GM18907 (cell line): Measurements from ENCODE around the gene PEX11A.

Experiments
- ATAC-seq: cut with Tn5 transposase; IDR thresholded peaks from one replicate; pipeline ENCODE4 v1.9.1; 2021; ENCODE audit warnings: mild to moderate bottlenecking, moderate library complexity; ENCODE audit not compliant: unreplicated experiment

PEX11A gene

DNA sequence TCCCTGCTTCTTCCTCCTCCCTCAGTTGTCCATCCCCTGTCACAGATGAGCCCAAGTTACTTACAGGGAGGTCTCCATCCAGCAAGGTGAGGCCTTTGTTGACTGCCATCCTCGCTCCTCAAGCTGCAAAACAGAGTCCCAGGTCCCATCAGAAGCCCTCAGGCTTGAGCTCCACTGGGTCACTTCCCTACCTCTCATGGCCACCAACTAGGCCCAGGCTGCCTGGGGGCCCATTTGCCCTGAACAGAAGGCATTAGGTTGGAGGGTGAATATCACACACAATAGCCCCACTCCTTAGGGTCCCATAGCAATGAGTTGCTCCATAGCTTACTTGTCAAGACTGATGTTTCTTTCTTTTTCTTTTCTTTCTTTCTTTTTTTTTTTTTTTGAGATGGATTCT, 13.2 kb downstream of the PEX11A start:
- ATAC-seq: no peak

DNA sequence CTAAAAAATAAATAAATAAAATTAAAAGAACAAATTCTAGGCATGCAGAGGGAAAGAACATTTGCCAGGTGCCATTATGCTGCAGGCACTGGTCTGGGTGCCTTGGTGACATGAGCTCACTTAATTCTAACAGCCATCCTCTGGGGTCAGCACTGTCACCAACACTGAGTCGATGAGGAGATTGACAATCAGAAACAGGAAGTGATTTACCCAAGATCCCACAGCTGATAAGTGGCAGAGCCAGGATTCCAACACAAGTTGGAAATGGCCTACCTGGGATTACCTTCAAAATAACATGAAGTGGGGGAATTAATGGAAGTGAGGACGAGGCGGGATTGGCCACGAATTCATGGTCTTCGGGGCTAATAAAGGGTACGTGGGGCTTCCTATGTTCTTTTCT, 14.9 kb downstream of the PEX11A start:
- ATAC-seq: no peak

DNA sequence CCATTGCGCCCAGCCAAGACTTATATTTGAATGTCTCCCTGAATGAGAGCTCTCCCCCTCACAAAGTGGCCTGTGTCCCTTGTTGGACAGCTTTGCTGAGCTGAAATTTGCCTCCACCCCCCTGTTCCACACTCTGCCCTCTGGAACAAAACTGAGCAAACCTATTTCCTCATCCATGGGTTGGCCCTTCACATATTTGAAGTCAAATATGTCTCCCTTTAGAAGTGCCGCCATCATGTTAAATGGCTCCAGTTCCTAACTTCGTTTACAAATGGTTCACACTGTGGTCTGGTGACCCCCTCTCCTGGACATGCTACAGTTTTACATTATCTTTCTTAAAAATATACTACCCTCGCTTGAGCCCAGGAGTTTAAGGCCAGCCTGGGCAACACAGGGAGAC, 16.0 kb downstream of the PEX11A start:
- no peak for ATAC-seq

DNA sequence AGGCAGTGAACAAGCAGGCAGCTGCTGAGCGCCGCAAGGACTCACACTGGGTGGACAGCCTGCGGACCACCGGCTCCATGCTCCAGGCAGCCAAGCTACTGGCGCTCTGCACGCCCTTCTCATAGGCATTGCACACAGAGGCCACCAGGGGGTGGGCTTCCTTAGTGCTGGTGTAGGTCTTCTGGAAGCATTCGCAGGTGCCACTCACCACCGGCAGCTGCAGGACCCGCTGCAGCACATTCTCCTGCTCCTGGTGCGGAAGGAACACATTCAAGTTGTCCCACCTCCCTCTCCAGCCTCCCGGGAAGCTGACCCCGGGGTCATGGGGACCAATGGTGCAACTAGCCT, 17.4 kb downstream of the PEX11A start:
- no peak for ATAC-seq

DNA sequence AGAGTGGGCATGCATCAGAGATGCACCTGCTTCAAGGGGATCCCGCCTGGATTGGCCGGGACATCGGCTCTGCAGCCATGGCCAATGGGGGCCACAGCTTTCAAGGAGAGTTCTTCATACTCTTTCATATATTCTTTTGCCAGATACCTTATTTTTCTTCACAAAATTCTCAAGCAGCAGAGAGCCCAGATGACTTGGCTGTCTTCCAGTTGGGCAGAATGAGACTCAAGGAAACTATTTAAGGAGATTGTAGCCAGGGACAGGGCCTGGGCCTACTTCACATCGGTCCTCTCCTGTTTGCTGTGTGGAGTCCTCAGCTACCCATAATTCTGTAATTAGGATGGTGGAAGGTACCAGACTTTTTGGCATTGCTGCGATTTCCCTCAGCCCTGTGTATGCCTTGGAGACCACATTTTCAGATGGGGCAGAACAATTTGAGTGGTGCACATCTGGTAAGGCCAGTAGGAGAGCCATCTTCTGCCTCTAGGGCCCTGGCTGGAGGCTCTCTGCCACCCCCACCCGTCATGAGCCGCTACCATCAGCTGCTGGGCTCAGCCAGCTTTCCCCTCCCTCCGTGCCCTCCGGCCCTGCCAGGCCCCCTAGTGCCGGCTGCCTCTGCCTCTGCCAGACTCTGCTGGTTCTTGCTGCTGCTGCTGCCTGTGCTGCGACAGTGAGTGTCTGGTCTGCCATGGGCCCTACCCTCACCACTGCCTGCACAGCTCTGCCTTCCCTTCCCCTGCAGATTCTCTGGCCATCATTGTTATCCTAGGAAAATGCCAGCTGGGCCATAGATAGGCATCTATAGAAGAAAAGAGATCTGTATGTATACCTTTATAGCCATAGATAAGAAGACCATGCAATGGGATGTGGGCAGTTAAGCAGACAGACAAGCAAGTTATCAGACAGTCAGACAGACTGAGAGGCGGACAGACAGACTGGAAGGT, 18.1 kb downstream of the PEX11A start:
- ATAC-seq: no peak

DNA sequence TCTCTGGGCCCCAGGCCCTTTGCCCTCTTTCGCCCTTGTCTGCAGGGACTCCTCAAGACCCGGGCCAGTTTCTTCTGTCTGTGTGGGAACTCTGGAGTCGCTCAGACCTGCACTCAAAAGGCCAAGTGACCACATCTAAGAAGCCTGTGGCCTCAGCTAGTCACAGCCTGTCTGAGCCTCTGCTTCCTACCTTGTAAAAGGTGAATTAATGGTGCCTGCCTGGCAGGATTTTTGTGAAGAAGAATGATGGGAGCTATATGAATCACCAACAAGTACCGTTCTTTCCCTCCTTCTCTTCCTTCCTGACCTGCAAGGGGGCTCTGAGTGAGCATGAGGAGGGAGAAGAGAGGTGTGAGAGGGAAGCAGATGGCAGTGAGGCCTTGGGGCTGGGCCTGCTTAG, 18.9 kb downstream of the PEX11A start:
- ATAC-seq: no peak

DNA sequence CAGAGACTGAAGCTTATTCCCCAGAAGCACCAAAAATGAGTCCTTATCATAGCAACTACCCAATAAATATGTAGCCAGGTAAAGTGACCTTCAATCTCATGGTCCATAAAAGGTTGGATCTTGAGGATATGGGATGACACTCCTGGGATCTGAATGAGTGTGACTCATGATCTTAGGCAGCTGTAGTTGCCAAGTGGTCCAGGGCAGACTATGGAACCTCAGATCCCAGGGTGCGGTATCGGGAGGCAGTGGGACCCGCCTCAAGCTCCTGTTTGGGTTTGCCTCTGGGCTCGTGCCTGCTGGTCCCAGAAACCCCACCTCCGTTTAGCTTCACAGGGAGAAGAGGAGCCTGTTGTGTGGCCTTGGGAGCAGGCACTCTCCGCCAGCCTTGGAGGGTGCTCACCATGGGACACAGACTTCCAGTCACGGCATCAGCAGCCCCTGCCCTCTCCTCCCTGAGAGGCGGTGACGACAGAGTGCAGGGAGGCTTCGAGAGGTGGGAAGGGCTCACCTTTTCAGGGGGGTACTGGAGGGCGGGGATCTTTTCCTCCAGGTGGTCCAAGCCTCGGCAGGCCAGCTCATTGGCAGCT, 19.5 kb downstream of the PEX11A start:
- ATAC-seq: no peak

DNA sequence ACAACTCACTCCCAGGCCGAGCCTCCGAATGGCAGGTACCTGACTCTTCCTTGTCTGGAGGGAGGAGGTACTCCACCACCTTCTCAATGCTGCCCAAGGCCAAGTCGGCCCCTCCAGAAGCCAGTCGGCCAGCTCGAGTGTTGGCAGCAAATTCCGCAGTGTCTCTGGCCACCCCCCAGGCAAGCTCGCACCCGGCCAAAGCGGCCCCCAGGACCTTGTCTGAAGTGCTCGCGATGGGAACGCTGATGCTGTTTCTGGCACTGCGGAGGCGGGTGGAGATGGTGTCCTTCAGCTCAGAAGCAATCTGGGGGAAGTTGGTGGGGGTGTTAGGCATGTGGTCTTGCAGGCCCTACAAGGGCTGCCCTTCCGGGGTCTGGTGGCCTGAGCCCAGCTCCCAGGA, 20.6 kb downstream of the PEX11A start:
- no peak for ATAC-seq

DNA sequence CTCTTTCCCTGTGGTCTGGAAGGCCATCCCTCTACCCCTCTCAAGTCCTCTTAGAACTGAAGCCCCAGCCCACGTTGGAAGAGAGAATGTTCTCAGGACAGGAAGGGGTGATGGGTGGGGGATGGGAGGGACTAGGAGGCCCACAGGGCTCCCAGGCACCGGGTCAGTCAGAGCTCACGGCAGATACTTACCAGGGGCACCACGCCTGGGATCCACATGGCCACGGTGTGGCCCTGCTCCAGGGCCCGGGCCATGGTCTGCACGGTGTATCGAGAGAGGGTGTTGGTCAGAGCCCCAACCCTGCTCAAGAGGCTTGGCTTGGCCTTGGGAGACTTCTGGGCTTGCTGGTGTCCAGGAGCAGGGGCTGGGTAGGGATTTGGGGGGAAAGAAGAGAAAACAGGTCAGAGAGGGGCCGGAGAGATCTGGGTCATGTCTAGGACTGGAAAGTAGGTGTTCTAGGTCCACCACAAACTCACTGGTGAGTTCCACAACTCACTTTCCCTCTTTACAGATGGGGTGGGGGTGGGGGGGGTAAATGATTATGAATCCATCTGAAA, 21.2 kb downstream of the PEX11A start:
- ATAC-seq: no peak

DNA sequence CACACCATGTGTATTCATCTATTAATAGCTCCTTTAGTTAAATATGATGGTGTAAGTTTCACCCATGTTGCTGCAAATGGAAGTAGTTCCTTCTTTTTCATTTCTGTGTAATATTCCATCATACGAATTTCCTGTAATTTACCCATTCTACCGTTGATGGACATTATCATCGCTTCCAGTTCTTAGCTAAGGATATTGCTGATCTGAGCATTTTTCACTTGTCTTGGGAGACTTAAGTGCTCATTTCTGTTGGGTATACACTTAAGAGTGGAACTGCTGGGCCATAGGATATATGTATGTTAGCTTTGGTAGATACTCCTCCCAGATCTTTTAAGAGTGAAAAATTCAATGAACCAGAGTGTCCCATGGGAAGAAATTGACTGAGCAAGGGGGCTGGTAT, 22.4 kb downstream of the PEX11A start:
- ATAC-seq: no peak

DNA sequence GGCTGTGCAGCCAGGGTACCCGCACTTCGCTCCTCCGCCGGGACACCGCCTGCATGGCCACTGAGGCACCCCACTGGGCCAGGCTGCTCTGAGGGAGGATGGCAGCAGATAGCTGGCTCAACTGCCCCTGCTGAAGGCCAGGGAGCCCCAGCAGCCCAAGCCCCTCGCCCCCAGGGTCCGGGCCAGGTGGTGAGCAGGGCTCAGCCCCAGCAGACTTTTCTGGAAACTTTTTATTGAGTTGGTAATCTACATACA, 22.9 kb downstream of the PEX11A start:
- no peak for ATAC-seq

DNA sequence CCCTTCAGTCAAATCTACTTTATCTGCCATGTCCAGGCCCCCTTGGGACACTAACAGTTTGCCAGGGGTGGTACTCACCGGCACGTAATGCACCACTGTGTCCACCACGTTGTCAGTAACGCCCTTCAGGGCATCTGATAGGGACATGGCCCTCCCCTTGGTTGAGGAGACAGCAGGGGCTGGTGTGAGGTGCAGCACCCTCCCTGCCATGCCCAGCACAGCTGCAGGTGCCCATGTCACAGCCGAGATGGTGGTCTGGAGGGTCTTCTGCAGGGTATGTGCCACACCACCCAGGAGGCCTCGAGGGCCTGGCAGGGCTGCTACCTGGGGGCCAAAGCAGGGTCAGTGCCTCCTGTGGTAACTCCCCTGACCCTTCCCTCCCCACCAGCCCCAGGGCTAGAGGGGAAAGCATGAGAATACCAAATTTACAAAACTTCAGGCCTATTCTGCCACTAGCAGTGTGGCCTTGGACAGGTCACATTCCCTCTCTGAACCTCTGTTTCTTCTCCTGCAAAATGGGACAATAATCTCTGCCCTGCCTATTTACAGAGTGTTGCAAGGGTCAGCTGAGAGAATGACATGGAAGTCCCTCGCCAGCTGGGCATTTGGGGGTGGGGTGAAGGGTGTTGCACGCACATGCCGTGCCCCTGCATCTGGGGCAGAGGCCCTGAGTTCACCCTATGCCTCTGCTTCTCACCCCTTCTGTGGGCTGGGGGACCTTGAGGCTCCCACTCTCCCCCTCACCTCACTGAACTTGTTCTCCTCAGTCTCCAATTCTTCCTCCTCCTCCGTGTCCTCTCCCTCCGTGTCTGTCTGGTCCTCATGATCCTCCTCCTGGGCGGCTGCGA, 23.5 kb downstream of the PEX11A start:
- ATAC-seq: no peak

DNA sequence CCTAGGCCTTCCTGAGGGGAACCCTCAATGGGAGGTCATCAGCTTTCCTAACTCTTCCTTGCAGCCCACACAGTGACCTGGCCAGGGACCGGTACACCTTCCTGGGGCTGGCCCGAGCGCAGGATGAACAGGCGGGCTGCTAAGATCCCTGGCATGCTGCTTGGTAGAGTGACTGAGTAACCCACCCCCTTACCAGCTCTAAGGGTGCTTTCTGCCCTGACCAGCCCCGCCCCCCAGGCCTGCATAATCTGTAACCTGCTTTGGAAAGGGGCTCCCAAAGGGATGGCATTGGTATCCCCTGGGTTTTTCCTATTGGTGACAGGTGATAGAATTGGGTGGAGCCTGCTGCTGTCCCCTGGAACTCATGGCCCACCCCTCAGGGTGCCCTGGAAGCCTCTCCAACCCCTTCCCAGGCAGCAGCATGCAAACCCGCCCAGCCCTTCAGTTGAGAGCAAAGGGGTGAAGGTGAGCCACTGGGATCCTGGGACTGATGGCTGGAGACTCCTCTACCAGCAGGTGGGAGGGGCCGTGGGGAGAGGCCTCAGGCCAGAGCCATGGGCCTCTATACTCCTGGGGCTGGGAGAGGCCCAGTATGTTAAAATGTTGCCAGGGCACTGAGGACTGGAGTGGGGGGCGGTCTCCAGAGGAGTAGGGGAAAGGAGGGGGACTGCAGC, 24.2 kb downstream of the PEX11A start:
- no peak for ATAC-seq

DNA sequence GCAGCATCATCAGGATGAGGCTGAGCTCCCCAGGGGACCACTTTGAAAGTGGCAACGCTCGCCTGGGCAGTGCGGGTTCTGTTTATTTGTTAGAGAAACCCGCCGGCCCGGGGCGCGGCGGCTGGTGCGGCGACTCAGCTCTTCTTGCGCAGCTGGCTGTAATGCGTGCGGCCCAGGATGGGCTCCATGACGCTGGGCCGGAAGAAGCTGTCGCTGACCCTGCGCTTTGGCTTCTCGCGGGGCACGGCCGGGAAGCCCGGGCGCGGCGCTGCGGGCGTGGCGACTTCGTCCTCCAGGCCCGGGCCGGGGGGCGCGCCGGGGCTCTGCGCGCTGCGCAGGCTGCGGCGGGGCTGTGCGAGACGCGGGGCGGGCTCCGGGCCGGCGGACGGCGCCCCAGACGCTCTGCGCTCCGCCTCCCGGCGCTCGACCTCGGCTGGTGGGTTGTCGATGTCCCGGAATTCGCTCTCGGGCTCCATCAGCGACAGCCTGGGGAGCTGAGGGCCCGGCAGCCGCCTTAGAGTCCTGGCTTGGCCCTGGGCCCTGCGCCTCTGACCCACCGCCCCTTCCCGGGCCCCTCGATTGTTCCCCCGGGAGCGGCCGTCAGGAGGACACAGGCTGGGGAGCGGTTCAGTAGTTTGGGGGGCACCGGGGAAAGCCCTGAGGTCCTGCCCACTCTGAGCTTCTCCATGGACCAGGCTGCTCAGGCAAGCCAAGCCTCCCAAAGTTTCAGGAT, 24.9 kb downstream of the PEX11A start:
- no peak for ATAC-seq

DNA sequence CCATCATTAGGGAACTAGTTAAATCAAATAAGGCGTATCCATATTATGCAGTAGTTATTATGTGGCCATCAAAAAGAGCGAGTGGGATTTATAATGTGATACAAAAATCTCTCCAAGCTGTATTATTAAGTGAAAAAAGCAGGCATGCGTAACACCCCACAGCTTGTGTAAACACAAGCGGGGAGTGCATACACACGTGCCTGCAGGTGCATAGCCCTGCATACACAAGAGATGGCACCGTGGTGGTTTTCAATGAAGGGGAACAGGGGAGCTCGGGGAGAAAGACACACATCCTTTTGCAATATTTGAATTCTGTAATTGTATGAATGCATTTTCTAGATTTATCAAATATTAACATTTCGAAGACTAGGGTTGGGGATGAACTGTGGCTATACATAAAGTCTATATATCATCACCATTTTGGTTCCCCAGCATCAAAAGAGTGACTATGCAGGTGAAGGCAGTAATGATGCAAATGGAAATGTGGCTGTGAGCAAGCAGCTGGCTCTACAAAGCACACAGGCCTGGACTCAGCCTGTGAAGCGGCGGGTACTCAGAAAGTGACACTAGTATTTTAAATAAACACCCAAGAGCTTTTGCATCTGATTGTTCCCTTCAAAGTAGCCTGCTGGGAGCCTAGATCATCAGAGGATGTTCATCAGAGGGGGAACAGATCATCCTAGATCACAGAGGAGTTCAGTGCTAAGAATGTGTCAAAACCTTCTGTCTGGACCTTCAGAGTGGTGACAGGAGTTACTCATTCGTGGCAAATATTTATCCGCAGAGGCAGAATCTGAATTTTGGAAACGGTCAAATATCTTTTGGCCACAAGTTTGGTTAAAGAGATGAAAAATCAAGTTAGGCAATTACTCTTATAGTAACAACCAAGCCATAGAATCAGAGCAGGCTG, 25.9 kb downstream of the PEX11A start:
- no peak for ATAC-seq

DNA sequence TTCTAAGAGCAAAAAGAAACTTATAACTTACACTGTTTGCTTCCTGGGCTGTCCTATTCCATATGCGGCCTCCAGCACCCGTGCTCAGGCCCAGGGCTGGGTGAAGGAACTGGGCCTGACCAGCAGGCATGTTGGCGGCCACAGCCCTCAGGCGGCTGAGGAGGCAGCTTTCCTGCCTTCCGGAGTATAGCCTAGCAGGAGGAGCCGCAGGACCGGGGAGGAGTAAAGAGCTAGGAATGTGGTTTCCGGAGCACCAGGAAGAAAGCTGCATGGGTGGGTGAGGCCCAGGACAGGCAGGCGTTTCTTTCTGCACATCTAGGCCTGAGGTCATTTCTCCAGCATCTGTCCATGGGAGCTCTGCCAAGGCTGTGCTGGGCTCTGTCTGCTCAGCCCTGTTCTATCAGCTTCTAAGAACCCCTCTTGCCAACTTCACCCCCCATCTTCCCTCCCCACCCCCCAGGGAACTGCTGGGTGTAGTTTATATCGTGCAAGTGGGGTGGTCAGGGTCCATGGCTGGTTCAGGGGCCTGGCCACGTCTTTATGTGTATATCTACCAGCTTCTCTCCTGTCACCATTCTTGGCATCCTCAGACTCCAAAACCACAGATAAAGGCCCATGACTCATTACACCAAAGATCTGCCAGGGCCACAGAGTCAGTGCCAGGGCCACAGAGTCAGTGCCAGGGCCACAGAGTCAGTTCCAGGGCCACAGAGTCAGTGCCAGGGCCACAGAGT, 27.5 kb downstream of the PEX11A start:
- ATAC-seq: no peak

DNA sequence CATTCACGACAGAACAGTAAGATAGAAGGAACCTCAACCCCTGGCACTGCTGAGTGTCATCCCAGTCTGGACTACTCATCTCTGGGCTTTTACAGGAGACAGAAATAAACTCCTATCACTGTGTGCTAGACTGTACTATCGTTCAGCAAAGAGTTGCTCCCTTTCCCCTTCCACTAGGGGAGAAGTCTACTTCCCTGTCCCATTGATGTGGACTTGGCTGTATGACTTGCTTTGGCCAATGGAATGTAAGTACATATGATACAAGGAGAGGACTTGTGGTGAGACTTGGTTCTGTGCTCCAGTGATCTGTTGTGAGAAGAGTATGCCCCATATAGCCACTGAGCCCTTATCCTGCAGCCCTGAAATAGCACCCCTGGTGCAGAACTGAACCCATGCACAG, 30.0 kb downstream of the PEX11A start:
- ATAC-seq: no peak

DNA sequence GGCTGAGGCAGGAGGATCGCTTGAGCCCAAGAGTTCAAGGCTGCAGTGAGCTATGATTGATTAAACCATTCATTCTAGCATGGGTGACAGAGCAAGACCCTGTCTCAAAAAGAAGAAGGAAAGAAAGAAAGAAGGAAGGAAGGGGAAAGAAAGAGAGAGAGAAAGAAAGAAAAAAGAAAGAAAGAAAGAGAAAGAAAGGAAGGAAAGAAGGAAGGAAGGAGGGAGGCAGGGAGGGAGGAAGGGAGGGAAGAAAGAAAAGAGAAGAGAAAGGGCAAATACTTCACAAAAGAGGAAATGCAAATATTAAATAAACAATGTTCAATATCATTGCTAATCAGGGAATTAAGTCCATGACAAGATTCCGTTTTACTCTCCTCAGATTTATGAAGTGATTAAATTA, 31.3 kb downstream of the PEX11A start:
- ATAC-seq: no peak

DNA sequence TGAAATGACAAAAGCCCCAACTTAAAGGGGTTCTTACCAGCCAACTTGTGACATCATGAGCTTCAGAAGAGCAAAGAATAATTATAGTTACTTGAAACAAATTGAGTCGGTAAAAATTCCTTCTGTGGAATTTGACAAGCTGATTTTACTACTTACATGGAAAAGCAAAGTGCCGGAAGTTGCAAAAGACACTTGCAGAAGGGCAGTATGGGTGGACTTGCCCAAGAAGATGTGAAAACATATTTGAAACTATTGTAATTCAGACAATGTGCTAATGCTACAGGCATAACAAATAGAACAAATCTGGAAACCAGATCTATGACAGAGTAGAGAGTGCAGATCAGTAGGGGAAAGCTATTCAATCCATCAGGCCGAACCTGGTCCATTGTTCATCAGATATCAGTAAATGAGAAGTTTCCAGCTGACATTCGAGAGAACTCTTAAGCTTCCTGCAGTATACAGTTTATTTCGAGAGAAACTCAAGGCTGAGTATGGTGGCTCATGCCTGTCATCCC, 32.8 kb downstream of the PEX11A start:
- ATAC-seq: no peak
